Measurements from ENCODE around the gene PDCD4. TPM values are rescaled to one million over a fixed set of nuclear protein-coding genes. Genes with fewer than 3 reads are reported as not detected.

The PDCD4 gene
- total RNA-seq (10 to 100 TPM; 25.9 to 94.4 TPM), polyA plus RNA-seq (10 to 100 TPM; 14.7 to 24.3 TPM)

DNA sequence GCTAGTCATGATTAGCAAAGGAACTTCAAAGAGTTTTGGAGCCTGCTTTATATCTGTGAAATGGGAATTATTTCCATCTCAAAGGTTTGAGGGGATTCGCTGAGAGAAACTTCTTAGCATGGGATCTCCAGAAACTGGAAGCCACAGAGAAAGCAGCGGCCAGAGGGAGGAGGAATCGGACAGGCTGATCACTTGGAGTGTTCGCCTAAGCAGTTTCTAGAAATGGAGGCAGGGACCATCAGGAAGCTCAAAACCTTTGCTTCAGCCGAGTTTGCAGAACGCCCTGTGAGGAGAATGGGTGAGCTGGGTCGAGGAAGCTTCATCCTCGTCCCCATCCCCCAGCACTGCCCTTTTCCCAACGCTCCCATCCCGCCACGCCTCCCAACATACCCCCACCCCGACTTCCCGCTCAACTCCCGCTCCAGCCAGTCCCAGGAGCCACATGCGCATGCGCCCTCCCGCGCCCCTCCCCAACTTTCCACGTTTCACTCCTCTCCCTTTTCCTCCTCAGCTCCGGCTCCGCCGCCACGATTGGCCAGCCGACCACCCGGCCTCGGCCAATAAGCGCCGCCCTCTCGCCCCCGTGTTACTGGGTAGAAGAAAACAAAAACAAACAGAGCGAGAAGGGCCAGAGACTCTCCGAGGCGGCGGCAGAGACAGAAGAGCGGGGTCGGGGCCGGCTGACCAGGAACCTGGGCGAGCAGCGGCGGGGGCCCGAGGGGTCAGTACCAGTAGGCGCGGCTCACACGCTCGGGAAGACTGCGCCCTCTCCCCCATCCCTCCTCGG lies at the start of gene PDCD4:
Gene PDCD4, plus strand, starts transcription at position 631 of the 787 bp plus-strand sequence. CDS start 4,100 bp downstream, outside the sequence.
- Histone ChIP-seq H3K36me3 (ENCODE audit: control insufficient read depth in 4 of 4, insufficient read depth in 3 of 4, low read depth in 1 of 4, low read length in 3 of 4) (peaks cover 0 to 7% (median 0%) of the 10 kb centered on the region in 4 donors), H3K27ac (ENCODE audit: low read depth in 1 of 2, low read length in 2 of 2) (peak within 1 kb of the TSS; percentile 96 to 97), H3K9ac (ENCODE audit: low read depth in 1 of 2, low read length in 2 of 2) (peak within 1 kb of the TSS; percentile 77 to 90), H3K4me1 (ENCODE audit: control insufficient read depth in 4 of 4, insufficient read depth in 4 of 4, low read length in 3 of 4) (peaks cover 0 to 24% (median 13%) of the 10 kb centered on the region in 4 donors), H3K4me3 (ENCODE audit: low read depth in 1 of 3, low read length in 3 of 3) (peak within 1 kb of the TSS; percentile 61 to 99 (median 79)), H3K9me3 (ENCODE audit: control insufficient read depth in 4 of 4, low read length in 3 of 4) (no peaks in the 10 kb centered on the region), H3K27me3 (ENCODE audit: control insufficient read depth in 4 of 4, insufficient read depth in 4 of 4, low read length in 3 of 4) (no peaks in the 10 kb centered on the region)
- 2% methylated on average over 47 of the region's 47 CpGs for WGBS
- TF ChIP-seq HNF4G (IDR thresholded peaks at IDR 0.05) (no peak), TAF1 (conservative IDR thresholded peaks at IDR 0.05) (peak; percentile 44), SP1 (IDR thresholded peaks at IDR 0.05) (peak; percentile 78), HNF4A (conservative IDR thresholded peaks at IDR 0.05) (peak in 1 of 2 donors; percentile 29), NR2F2 (IDR thresholded peaks at IDR 0.05) (no peak), FOXA2 (IDR thresholded peaks at IDR 0.05) (no peak), FOXA1 (IDR thresholded peaks at IDR 0.05) (no peak), JUND (IDR thresholded peaks at IDR 0.05) (no peak), GABPA (IDR thresholded peaks at IDR 0.05 in 1 of 2, conservative IDR thresholded peaks at IDR 0.05 in 1 of 2) (no peak), EGR1 (IDR thresholded peaks at IDR 0.05; ENCODE audit: low read depth in 2 of 2) (peak; percentile 85 to 89), RXRA (IDR thresholded peaks at IDR 0.05) (peak; percentile 41 to 51), RAD21 (IDR thresholded peaks at IDR 0.05) (no peak), YY1 (IDR thresholded peaks at IDR 0.05) (peak; percentile 70)
- TF ChIP-seq, protein P1, sequence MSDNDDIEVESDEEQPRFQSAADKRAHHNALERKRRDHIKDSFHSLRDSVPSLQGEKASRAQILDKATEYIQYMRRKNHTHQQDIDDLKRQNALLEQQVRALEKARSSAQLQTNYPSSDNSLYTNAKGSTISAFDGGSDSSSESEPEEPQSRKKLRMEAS (IDR thresholded peaks at IDR 0.05) = peak; percentile 68
- TF ChIP-seq, protein P2, sequence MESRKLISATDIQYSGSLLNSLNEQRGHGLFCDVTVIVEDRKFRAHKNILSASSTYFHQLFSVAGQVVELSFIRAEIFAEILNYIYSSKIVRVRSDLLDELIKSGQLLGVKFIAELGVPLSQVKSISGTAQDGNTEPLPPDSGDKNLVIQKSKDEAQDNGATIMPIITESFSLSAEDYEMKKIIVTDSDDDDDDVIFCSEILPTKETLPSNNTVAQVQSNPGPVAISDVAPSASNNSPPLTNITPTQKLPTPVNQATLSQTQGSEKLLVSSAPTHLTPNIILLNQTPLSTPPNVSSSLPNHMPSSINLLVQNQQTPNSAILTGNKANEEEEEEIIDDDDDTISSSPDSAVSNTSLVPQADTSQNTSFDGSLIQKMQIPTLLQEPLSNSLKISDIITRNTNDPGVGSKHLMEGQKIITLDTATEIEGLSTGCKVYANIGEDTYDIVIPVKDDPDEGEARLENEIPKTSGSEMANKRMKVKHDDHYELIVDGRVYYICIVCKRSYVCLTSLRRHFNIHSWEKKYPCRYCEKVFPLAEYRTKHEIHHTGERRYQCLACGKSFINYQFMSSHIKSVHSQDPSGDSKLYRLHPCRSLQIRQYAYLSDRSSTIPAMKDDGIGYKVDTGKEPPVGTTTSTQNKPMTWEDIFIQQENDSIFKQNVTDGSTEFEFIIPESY (IDR thresholded peaks at IDR 0.05) = peak; percentile 44
- TF ChIP-seq, protein P3, sequence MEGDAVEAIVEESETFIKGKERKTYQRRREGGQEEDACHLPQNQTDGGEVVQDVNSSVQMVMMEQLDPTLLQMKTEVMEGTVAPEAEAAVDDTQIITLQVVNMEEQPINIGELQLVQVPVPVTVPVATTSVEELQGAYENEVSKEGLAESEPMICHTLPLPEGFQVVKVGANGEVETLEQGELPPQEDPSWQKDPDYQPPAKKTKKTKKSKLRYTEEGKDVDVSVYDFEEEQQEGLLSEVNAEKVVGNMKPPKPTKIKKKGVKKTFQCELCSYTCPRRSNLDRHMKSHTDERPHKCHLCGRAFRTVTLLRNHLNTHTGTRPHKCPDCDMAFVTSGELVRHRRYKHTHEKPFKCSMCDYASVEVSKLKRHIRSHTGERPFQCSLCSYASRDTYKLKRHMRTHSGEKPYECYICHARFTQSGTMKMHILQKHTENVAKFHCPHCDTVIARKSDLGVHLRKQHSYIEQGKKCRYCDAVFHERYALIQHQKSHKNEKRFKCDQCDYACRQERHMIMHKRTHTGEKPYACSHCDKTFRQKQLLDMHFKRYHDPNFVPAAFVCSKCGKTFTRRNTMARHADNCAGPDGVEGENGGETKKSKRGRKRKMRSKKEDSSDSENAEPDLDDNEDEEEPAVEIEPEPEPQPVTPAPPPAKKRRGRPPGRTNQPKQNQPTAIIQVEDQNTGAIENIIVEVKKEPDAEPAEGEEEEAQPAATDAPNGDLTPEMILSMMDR (IDR thresholded peaks at IDR 0.05; ENCODE audit: low read depth, low read length, missing input control) = no peak
- TF ChIP-seq, protein P4, sequence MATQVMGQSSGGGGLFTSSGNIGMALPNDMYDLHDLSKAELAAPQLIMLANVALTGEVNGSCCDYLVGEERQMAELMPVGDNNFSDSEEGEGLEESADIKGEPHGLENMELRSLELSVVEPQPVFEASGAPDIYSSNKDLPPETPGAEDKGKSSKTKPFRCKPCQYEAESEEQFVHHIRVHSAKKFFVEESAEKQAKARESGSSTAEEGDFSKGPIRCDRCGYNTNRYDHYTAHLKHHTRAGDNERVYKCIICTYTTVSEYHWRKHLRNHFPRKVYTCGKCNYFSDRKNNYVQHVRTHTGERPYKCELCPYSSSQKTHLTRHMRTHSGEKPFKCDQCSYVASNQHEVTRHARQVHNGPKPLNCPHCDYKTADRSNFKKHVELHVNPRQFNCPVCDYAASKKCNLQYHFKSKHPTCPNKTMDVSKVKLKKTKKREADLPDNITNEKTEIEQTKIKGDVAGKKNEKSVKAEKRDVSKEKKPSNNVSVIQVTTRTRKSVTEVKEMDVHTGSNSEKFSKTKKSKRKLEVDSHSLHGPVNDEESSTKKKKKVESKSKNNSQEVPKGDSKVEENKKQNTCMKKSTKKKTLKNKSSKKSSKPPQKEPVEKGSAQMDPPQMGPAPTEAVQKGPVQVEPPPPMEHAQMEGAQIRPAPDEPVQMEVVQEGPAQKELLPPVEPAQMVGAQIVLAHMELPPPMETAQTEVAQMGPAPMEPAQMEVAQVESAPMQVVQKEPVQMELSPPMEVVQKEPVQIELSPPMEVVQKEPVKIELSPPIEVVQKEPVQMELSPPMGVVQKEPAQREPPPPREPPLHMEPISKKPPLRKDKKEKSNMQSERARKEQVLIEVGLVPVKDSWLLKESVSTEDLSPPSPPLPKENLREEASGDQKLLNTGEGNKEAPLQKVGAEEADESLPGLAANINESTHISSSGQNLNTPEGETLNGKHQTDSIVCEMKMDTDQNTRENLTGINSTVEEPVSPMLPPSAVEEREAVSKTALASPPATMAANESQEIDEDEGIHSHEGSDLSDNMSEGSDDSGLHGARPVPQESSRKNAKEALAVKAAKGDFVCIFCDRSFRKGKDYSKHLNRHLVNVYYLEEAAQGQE (IDR thresholded peaks at IDR 0.05) = peak; percentile 69
- TF ChIP-seq, protein P5, sequence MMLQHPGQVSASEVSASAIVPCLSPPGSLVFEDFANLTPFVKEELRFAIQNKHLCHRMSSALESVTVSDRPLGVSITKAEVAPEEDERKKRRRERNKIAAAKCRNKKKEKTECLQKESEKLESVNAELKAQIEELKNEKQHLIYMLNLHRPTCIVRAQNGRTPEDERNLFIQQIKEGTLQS (IDR thresholded peaks at IDR 0.05) = no peak
- DNase-seq (ENCODE audit: low spot score) = peak; percentile 96

Data from liver (tissue), 9 donors.